GM13977 (cell line): Measurements from ENCODE around the gene CMKLR1.

Source experiments
- DNase-seq: peaks from one replicate; pipeline ENCODE4 v3.0.0; 2012; ENCODE audit warnings: low spot score
- in situ Hi-C: fragments of 300-500 bp; cut with MboI; formaldehyde crosslinking; loops from one replicate; pipeline ENCODE4 v1.12.0; 2022; ENCODE audit warnings: low sequenced_read_pairs, low pct_unique_long_range_greater_than_20kb, mixed read lengths, inconsistent platforms; ENCODE audit not compliant: unreplicated experiment
- TF ChIP-seq, protein P1 (sequence below): IDR thresholded peaks from 2 replicates; pipeline ENCODE4 v1.5.1; 2012; ENCODE audit warnings: mild to moderate bottlenecking, control low read depth; ENCODE audit not compliant: insufficient read depth; ENCODE audit errors: extremely low read depth, missing control alignments

Gene CMKLR1

DNA sequence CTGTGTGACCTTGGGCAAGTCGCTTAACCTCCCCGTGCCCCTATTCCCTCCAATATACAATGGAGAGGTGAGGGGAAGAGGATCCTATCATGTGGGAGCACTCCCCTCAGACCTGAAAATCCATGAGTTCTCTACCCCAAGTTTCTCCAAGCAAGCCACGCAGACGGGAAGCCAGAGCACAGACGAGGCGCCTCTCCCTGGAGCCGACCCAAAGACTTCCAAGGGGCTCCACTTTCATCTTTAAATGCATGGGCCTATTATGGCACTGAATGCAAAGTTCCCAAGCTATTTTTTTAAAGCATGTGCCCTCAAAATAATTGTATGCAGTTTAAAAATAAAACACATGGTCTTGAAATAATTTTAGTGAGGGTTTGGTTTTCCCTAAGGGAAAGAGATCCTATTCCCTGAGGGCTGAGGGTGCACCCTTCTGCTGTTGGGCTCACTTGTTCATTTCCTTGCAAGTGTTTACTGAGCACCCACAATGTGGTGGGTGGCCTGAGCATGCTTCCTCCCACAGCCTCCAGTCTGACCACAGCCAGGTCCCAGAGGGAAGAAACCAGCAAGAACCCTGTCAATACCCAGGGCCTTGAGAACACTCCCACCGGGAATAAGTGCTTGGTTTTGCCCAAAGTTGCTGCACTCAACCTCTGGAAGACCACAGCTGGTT lies 14.6 kb downstream of the CMKLR1 start:
- TF ChIP-seq, protein P1, sequence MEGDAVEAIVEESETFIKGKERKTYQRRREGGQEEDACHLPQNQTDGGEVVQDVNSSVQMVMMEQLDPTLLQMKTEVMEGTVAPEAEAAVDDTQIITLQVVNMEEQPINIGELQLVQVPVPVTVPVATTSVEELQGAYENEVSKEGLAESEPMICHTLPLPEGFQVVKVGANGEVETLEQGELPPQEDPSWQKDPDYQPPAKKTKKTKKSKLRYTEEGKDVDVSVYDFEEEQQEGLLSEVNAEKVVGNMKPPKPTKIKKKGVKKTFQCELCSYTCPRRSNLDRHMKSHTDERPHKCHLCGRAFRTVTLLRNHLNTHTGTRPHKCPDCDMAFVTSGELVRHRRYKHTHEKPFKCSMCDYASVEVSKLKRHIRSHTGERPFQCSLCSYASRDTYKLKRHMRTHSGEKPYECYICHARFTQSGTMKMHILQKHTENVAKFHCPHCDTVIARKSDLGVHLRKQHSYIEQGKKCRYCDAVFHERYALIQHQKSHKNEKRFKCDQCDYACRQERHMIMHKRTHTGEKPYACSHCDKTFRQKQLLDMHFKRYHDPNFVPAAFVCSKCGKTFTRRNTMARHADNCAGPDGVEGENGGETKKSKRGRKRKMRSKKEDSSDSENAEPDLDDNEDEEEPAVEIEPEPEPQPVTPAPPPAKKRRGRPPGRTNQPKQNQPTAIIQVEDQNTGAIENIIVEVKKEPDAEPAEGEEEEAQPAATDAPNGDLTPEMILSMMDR: no peak
- DNase-seq: no peak
- in situ Hi-C loops: no loop called here

DNA sequence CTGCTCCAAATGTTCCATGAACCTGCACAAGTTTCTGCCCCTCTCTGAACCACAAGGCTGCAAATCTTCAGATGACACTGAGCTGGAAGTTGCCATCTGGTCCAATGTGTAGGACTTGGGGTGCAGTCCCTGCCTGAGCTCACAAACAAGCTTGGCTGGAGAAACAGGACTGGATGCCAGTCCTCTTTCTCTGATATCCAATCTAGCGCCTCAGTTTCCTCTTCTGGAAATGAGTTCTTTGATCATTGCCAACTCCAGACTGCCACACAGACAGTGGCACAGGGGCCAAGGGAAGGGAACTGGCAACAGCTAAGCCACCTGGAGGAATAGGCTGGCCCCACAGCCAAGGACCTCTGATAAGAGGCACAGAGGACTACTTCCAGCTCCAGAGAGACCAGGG lies 15.5 kb downstream of the CMKLR1 start:
- in situ Hi-C loops: no loop called here
- no peak for DNase-seq
- TF ChIP-seq, protein P1: no peak

DNA sequence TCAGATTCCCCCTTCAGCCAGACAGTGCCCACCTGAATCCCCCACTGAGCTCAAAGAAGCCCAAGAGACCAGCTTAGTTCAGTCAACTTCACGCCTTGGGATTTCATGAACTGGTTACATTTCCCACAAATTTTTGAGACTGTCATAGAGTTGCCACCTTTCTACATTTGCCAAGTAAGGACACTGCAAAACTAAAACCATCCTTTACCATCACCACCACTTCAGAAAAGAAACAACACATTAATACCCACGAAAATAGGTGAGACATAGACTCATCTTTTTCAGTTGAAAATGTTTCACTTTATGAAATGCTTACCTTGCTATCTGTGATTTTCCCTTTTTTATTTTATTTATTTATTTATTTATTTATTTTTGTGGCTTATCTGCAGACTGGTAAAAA lies 16.1 kb downstream of the CMKLR1 start:
- TF ChIP-seq, protein P1: no peak
- DNase-seq: no peak
- in situ Hi-C loops: no loop called here

DNA sequence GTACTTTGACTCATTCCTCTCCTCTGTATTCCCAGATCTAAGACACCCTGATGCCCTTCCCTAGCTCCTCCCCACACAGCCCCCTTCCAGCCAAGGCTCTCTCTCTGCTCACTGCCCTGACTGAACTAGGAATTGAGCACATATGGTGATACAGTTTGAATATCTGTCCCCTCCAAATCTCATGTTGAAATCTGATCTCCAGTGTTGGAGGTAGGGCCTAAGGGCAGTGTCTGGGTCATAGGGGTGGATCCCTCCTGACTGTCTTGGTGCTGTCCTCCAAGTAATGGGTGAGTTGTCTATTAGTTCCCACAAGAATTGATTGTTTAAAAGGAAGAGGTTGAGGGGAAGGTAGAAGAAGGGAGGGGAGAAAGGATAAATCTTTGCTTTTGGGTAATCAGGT lies 17.4 kb downstream of the CMKLR1 start:
- no peak for DNase-seq
- in situ Hi-C loops: no loop called here
- TF ChIP-seq, protein P1: no peak

DNA sequence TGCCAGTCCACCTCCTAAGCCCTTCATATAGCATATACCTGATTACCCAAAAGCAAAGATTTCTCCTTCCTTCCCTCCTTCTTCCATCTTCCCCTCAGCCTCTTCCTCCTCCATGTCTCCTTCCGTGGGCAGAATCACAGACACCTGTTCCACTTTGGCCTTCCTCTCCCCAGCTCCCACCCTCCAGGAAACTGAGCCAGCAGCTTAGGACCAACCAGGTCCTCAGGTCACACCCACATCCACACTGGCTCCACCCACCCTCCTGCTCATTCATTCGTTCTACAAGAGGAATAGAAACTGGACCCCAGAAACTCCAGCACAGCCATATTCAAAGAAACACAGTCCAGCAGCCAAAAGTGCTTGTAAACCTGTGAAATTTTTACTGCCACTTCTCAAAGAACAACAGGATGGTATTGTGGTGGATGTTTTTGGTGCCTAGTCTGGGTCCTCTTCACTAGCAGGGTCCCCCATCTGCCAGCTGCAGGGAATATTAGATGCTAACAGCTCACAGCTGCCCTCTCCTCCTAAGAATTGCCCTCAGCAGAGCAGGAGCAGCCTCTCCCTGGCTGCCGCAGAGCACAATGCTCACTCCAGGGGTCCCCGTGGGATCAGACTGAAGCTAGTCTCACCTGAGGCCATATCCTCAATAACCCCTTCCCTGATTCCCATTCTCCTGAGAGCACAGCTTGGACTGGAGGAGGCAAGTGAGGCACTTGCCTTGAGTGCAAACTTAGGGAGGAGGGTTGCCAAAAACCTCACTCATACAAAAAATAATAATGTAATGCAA lies 18.4 kb downstream of the CMKLR1 start:
- in situ Hi-C loops: no loop called here
- TF ChIP-seq, protein P1: no peak
- DNase-seq: peak; percentile 64

DNA sequence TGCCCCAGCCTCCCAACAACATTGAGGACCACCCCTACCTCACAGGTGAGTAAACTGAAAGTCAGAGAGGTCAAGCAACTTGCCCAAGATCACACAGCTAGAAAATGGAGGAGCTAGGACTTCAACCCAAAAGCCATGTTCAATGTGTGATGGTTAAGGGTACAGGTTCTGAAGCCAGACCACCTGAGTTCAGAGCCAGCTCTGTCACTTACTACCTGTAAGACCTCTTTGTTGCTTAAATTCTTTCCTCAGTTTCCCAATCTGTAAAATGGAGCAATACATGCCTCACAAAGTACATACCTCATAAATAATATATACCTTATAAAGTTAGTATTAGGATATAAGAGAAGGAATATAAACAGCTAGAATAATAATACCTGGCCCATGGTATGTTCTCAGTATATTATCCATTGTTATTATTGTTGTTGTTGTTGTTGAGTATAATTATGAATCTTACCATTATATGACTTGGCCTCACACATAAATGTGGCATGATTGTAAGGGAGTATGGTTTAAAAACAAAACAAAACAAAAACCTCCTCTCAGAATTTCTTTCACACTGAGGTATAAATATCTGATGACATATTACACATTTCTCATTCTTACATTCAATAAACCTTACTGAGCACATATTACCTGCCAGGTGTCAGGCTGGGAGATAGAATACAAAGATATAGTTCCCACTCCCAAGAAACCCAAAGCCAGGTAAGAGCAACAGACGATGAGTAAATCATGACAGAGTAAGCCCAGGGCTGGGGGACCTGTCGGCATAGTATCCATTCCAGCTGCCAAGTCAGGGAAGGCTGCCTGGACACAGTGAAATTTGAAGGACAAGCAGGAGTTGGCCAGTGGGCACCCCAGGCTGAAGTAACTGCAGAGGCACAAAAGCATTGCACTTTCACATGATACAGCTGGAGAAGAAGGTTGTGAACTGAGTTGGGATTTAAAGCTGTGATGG lies 19.6 kb downstream of the CMKLR1 start:
- in situ Hi-C loops: no loop called here
- no peak for DNase-seq
- TF ChIP-seq, protein P1: no peak
